ENCODE measurements around the gene SLC25A21.

The SLC25A21 gene

GRCh38 chr14:36659010-36659821 lies 513.2 kb downstream of the SLC25A21 start:
- peak; percentile 39 for DNase-seq

- DNase-seq: no peak
Observed at GRCh38 chr14:36658123-36659009, 514.0 kb downstream of the SLC25A21 start.

GRCh38 chr14:36657399-36658122 lies 514.8 kb downstream of the SLC25A21 start:
- DNase-seq: no peak

- DNase-seq: no peak
Observed at GRCh38 chr14:36656687-36657398, 515.6 kb downstream of the SLC25A21 start.

DNA sequence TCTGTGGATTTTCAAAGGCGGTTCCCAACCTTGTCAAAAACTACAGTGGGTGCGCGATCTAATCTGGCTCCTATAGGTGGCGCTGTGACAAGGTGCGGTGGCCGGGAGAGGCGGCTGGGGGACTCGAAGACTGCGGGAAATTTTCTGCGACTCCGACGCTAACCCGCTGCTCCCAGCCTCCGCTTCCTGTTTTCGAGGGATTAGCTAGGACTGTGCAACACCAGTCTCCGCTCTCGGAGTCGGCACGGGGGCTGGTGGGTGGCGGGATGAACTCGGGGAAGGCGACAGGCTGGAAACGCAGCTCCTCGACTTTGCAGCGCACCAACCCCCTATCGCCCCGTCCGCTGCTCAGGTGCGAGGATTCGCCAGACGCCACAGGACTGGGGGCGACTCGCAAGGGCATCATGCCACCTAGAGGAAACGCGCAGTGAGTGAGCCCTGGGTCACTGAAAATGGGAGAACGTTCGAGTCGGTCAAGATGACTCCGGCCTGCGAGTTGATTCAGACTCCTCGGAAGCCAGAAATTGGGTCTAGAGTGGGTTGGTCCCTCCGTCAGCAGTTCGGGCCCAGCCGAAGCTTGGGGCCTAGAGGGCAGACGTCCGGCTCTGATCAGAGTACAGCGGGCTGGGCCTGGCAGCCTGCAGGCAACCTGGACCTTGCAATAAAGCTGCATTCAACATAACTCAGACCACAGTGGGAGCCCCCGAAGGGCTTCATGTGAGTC lies 516.3 kb downstream of the SLC25A21 start:
- DNase-seq: no peak

DNA sequence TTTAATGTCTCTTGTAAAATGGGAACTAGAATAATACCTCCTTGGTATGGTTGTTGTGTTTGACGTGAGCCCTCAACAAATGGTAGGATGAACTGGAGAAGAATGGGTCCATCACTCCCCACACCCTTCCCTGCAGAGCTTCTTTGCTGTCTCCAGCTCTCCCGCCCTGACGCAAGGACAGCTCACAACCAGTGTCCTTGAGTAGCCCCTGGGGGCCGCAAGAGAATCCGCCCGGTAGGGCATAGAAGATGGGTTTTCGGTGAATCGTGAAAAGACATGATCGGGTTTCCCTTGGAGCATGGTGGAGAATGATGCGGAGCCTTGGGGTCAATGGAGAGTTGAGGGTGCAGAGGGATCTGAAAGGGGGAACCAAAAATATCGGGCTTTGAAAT lies 516.8 kb downstream of the SLC25A21 start:
- DNase-seq: no peak

GRCh38 chr14:36654794-36655381 lies 517.5 kb downstream of the SLC25A21 start:
- no peak for DNase-seq

DNA sequence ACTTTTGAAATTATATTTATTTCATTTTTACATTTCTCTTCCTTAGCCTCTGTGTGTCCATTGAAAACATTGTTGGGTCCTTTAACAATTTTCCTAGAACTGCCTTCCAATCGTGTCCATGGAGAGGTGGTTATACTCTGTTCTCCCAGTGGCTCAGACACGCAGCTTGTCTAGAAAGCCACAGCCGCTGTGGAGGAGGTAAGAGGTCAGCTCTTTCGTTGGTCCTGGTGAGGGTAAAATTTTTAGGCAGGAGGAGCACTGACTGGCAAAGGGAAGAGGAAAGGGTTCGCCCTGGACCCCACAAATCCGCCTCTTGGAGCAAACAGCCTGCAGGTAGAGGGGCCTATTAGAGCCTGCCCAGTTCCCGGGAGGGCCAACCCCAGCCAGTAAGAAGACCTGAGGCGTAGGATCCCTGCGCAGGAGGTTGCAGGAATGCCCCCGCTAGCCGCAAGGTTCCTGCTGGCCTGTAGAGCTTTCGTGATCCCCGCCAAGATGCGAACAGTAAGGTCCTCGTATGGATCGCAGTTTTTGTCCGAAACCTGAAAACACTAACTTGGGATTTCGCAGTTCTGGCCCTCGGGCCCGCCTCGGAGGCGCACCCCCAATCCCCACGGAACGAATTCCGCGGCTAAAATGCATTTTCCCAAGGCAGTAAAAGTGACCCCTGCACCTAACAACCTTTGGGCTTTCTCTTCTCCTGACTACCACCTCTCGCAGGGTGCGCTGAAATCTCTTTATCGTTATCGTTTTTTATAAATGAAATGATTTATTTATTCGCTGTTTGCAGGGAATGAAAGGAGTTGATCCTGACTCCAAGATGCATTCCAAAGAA lies 518.2 kb downstream of the SLC25A21 start:
- DNase-seq: no peak

DNA sequence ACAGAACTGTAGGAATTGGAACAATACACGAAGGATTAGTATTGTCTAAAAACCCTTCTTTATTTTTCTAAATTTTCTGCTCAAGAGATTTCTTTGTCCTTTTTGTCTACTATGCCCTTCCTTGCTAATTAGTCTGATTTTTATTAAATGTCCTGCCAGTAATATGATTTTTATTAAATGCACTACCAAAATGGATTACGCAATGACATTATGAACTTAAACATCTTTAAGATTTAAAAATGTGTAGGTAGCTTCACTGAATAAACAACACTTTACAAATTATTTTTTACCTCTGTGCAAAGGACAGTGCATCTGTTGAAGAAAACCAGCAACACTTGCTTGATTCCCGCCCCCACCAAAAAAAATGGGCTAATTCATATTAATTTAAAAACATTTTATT lies 519.0 kb downstream of the SLC25A21 start:
- DNase-seq: no peak

DNA sequence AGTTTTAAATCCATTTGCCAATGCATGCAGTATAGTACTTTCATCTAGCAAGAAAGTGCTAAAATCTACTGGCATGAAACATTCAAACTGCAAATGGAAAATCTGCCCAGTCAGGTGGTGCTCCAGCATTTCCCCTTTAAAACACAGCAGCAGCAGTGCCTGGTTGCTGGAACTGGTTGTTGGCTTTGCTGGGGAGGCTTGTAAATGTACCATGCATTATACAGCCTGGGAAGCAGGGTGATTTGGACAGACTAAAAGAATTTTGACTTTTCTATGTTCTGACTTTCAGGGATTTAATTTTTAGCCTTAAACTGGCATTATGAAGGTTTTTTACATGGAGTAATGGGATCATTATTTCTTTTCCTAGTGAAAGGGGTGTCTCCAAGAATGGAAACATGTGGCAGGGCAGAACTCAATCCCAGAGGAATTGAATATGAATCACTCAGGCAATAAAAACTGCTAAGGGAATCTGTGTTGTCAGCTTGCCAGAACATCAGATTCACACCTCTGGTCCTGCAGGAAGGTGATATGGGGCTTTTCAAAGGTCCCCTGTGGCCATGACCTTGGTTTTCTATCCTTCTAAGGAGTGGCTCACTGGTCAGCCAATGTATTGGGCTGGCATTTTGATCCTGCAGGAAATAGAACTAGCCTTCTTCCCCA lies 519.7 kb downstream of the SLC25A21 start:
- DNase-seq: no peak

DNA sequence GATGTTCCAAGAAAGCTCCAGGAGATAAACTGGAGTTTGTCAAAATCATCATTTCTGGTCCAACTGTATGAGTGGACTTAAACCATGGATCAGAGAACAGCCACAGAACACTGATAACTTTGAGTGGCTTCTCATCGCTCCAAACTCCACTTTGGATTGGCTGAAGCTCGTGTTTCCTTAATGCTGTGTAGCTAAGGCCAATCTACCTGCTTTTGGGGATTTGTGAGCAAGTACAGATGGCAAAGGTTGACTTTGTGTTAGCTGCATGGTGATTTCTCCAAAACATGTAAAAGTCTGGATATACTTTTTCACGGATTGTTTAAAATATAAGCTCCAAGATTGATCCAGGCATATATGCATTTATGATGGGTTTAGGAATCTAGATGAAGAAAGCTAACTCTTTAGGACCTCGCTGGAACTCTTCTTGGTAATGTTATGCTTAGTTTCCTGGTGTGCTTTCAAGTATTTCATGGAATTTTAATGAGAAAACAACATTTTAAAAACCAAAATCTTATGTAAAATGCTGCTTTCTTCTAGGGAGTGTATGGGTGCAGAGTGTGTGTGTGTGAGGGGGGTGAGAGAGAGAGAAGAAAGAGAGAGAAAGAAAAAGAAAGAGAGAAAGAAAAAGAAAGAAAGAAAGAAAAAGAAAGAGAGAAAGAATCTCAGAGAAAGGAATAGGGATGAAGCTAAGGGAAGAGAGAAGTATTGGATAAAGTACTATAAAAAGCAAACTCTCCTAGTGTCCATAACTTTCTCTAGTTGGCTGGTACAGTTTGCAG lies 522.3 kb downstream of the SLC25A21 start:
- no peak for DNase-seq

- DNase-seq: peak; percentile 83
Observed at GRCh38 chr14:36647824-36648753, 524.3 kb downstream of the SLC25A21 start.

DNA sequence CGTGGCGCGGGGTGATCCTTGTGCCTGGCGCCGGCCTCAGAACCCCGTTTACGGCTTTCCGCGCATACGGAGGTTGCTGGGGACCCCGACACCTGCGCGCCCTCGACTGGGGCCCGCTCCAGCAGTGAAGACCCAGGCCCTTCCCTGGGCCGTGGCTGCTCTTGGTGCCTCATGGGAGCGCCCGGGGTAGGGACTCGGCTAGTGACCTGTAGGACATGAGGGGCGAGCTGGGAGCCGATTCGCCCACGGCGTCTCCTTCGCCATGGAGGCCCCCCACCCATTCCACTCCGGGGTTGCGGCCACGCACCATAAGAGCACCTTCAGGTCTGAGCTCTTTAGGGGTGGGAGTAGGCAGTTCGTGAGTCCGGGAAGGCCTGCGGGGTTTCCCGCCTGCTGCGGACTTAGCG lies 525.0 kb downstream of the SLC25A21 start:
- no peak for DNase-seq

DNA sequence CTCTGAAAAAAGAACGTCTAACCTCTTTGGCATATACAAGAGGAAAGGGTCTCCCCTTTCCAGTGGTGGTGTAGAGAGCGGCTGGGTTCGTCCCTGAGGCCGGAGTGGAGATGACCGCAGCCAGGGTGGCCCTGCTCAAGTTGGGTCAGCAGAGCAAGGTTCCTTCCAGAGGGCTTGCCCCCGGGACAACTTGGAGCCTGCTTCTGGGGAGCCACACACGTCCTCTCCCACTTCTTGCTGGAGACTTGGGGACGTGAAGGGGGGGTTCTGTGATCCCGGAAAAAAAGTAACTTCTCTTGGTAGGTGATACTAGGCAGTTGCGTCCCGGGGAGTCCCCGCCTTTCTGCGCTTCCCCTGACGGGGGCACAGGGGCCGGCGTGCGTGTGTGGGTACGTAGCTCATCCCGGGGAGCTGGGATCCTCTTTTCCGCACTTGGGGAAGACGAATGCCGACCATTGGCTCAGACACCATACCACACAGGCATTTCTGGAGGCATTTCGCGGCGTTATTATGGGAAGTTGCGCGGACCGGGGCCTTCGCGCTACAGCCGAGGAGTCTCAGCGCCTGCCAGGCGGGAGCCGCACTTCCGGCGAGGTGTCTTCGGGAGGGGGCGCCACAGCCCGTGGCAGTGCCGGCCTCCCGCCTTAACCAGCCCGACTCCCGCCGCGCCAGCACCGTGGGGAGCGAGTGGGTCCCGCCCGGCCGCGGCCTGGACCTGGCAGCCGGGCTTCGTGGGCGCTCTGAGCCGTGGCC lies 525.6 kb downstream of the SLC25A21 start:
- no peak for DNase-seq

DNA sequence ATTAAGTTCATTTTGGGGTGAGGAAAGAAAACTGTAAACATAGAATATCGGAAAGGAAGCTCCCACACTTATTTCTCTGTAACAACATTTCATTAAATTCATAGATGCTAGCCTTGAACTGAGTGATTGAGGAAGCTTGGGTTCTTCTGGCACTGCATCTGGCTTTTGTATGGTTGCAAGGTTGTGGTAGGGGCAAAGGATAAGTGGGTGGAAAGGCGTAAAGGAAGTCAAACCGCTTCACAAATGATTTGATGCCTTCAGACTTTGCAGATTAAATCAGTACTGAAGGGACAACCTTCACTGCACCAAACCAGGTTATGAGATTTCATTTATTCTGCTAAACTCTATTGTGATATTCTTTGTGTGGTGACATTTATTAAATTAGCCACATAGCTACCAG lies 538.8 kb downstream of the SLC25A21 start:
- no peak for DNase-seq

Data from NCI-H510A treated with DMSO at 0.1 percent for 48 hours (cell line).